ENCODE measurements around the gene RRAS2. TPM values are rescaled to one million over a fixed set of nuclear protein-coding genes. Genes with fewer than 3 reads are reported as not detected.
"Not testable (repeated sequence)": the region's sequence is repeated elsewhere in the genome, so short reads cannot be mapped to it uniquely, and the experiment has no call there.

RRAS2 gene
- polyA plus RNA-seq, 3 donors from 2014 or later, result 66.4 to 96.4 (median 85.9) TPM

DNA sequence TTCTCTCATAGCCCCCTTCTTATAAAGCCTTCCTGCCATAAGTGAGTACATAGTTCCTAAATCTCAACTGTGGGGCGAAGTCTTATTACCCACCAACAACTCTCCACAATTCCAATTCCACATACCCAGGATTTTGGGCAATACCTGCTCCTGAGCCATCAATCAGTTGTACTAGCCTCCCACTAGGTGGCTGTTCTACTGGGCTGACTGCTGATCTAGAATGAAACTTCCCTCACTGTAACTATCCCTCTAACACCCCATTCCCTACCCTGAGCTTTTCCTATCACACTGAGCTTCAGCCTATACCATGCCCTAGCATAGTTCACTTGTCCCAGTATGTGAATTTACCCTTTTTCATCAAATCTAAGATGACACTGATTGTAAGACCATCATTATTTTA lies 52.5 kb downstream of the RRAS2 start:
- DNase-seq, result no peak
- H3K27me3 Mint-ChIP-seq (ENCODE audit: low read depth in 3 of 3), result no peaks in the 10 kb centered on the region
- no peaks in the 10 kb centered on the region for H3K9me3 Mint-ChIP-seq
- no peaks in the 10 kb centered on the region for H3K36me3 Mint-ChIP-seq
- no peak overlapping the region for H3K4me3 Mint-ChIP-seq
- H3K27ac Mint-ChIP-seq, result peak overlapping the region in 2 of 6 donors; percentile 5 to 16
- H3K4me1 Mint-ChIP-seq, result peaks cover 0 to 47% of the 10 kb centered on the region in 2 donors

DNA sequence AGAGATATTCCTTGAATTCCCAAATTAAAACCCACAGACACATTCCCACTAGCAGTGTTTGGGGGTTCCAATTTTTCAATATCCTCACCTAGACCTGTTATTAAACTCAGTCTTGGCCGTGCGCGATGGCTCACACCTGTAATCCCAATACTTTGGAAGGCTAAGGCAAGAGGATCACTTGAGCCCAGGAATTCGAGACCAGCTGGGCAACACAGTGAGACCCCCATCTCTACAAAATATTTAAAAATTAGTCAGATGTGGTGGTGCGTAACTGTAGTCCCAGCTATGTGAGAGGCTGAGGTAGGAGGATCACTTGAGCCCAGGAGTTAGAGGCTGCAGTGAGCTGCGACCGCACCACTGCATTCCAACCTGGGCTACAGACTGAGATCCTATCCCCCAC lies 53.3 kb downstream of the RRAS2 start:
- no peak for DNase-seq
- H3K27me3 Mint-ChIP-seq (ENCODE audit: low read depth in 3 of 3), result no peaks in the 10 kb centered on the region
- no peaks in the 10 kb centered on the region for H3K9me3 Mint-ChIP-seq
- H3K36me3 Mint-ChIP-seq, result no peaks in the 10 kb centered on the region
- peaks cover 0 to 47% of the 10 kb centered on the region in 2 donors for H3K4me1 Mint-ChIP-seq
- H3K4me3 Mint-ChIP-seq, result no peak overlapping the region
- no peak overlapping the region for H3K27ac Mint-ChIP-seq

GRCh38 chr11:14304601-14305000 lies 54.4 kb downstream of the RRAS2 start:
- Mint-ChIP-seq H3K27me3 (ENCODE audit: low read depth in 3 of 3) (no peaks in the 10 kb centered on the region), H3K9me3 (no peaks in the 10 kb centered on the region), H3K27ac (peak overlapping the region in 1 of 6 donors; percentile 36), H3K4me1 (peaks cover 0 to 47% of the 10 kb centered on the region in 2 donors), H3K4me3 (peak overlapping the region in 1 of 5 donors; percentile 35), H3K36me3 (no peaks in the 10 kb centered on the region)
- DNase-seq, result no peak

GRCh38 chr11:14300661-14301304 lies 58.2 kb downstream of the RRAS2 start:
- Mint-ChIP-seq H3K4me3 (no peak overlapping the region), H3K36me3 (no peaks in the 10 kb centered on the region), H3K27ac (no peak overlapping the region), H3K27me3 (ENCODE audit: low read depth in 3 of 3) (no peaks in the 10 kb centered on the region), H3K4me1 (peaks cover 0 to 54% of the 10 kb centered on the region in 2 donors), H3K9me3 (no peaks in the 10 kb centered on the region)
- DNase-seq, result peak; percentile 59 to 69 (median 60)

DNA sequence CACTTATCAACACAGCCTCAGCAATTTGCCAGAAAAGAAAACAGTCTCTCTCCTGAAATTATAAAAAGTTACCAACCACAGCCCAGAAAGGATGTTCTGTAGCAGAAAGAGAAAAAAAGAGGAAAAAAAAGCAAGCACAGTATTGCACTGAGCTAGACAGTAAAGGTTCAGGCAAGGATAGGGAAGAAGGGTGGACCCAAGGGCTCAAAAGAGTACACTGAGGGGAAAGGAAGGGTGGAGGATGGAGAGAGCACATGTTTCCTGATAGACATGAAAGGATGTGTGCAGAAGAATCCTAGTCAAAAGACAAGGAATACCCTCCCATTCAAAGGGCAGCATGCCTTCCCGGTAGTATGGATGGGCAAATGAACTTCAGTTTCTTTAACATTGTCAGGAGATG lies 59.1 kb downstream of the RRAS2 start:
- no peaks in the 10 kb centered on the region for H3K36me3 Mint-ChIP-seq
- H3K9me3 Mint-ChIP-seq, result no peaks in the 10 kb centered on the region
- DNase-seq, result no peak
- H3K27me3 Mint-ChIP-seq (ENCODE audit: low read depth in 3 of 3), result no peaks in the 10 kb centered on the region
- peaks cover 0 to 56% of the 10 kb centered on the region in 2 donors for H3K4me1 Mint-ChIP-seq
- H3K27ac Mint-ChIP-seq, result no peak overlapping the region
- H3K4me3 Mint-ChIP-seq, result no peak overlapping the region

- Mint-ChIP-seq H3K36me3 (peaks cover 10 to 28% (median 18%) of the 10 kb centered on the region in 3 donors), H3K4me1 (peaks cover 25 to 27% of the 10 kb centered on the region in 2 donors)
Observed at GRCh38 chr11:14290422-14290821, 68.6 kb downstream of the RRAS2 start.

GRCh38 chr11:14288189-14288935 lies 70.6 kb downstream of the RRAS2 start:
- Mint-ChIP-seq H3K4me3 (peak overlapping the region; percentile 40 to 82 (median 72)), H3K9me3 (no peaks in the 10 kb centered on the region), H3K4me1 (peaks cover 22 to 27% of the 10 kb centered on the region in 2 donors), H3K36me3 (peaks cover 14 to 19% (median 15%) of the 10 kb centered on the region in 3 donors), H3K27ac (peak overlapping the region; percentile 78 to 95 (median 92)), H3K27me3 (ENCODE audit: low read depth in 3 of 3) (peaks cover 0 to 2% (median 0%) of the 10 kb centered on the region in 3 donors)
- no peak for DNase-seq

More at GRCh38 chr11:14290422-14290821, 68.6 kb downstream of the RRAS2 start:
- Mint-ChIP-seq H3K27me3 (ENCODE audit: low read depth in 3 of 3) (peaks cover 0 to 2% (median 0%) of the 10 kb centered on the region in 3 donors), H3K4me3 (no peak overlapping the region), H3K9me3 (no peaks in the 10 kb centered on the region), H3K27ac (peak overlapping the region in 5 of 6 donors; percentile 35 to 72 (median 53))
- no peak for DNase-seq

DNA sequence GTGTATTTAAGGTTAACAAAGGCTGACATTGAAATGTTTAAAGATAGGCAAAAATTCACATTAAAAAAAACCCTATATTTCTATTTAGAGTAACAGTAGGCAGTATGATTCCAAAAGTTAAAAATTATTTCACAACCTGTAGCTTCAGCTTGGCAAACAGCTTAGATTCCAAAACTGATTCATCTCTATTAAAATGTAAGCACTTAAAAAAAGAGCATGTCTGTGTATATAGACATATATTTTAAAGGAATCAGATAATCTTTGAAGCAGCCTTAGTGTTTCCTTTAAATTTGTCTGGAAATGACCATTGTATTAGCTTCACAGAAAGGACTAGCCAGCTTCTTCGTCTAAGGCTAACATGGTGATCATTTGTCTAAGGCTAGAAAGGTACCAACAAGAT lies 80.1 kb downstream of the RRAS2 start:
- Mint-ChIP-seq H3K36me3 (peaks cover 5 to 35% (median 8%) of the 10 kb centered on the region in 3 donors), H3K4me1 (peaks cover 18 to 34% of the 10 kb centered on the region in 2 donors), H3K27ac (peak overlapping the region in 2 of 6 donors; percentile 4 to 68)
- not testable (repeated sequence) for H3K9me3 Mint-ChIP-seq; H3K27me3 Mint-ChIP-seq (ENCODE audit: low read depth in 3 of 3); DNase-seq; H3K4me3 Mint-ChIP-seq

- no peak overlapping the region for H3K4me3 Mint-ChIP-seq
- peak overlapping the region in 4 of 6 donors; percentile 38 to 71 (median 59) for H3K27ac Mint-ChIP-seq
- H3K27me3 Mint-ChIP-seq (ENCODE audit: low read depth in 3 of 3), result peaks cover 0 to 5% (median 0%) of the 10 kb centered on the region in 3 donors
- peaks cover 41 to 54% of the 10 kb centered on the region in 2 donors for H3K4me1 Mint-ChIP-seq
- no peaks in the 10 kb centered on the region for H3K9me3 Mint-ChIP-seq
- no peak for DNase-seq
- peaks cover 0 to 19% (median 8%) of the 10 kb centered on the region in 3 donors for H3K36me3 Mint-ChIP-seq
Observed at GRCh38 chr11:14275076-14275475, 83.9 kb downstream of the RRAS2 start.

- DNase-seq, result no peak
- Mint-ChIP-seq H3K27me3 (ENCODE audit: low read depth in 3 of 3) (peaks cover 0 to 5% (median 0%) of the 10 kb centered on the region in 3 donors), H3K4me3 (no peak overlapping the region), H3K9me3 (no peaks in the 10 kb centered on the region), H3K36me3 (peaks cover 0 to 15% (median 5%) of the 10 kb centered on the region in 3 donors), H3K27ac (peak overlapping the region in 1 of 6 donors; percentile 21), H3K4me1 (peaks cover 45 to 60% of the 10 kb centered on the region in 2 donors)
Observed at GRCh38 chr11:14273895-14274294, 85.1 kb downstream of the RRAS2 start.

- Mint-ChIP-seq H3K4me3 (peak overlapping the region; percentile 63 to 79 (median 77)), H3K36me3 (peaks cover 3 to 12% (median 12%) of the 10 kb centered on the region in 3 donors)
Observed at GRCh38 chr11:14270690-14271542, 88.1 kb downstream of the RRAS2 start.

GRCh38 chr11:14269692-14270573 lies 89.0 kb downstream of the RRAS2 start:
- Mint-ChIP-seq H3K4me3 (peak overlapping the region in 4 of 5 donors; percentile 63 to 79 (median 76)), H3K36me3 (peaks cover 13 to 20% (median 18%) of the 10 kb centered on the region in 3 donors), H3K4me1 (peaks cover 34 to 46% of the 10 kb centered on the region in 2 donors), H3K27ac (peak overlapping the region in 5 of 6 donors; percentile 7 to 77 (median 40)), H3K9me3 (no peaks in the 10 kb centered on the region), H3K27me3 (ENCODE audit: low read depth in 3 of 3) (peaks cover 0 to 5% (median 1%) of the 10 kb centered on the region in 3 donors)
- no peak for DNase-seq

More at GRCh38 chr11:14270690-14271542, 88.1 kb downstream of the RRAS2 start:
- Mint-ChIP-seq H3K4me1 (peaks cover 42 to 56% of the 10 kb centered on the region in 2 donors), H3K27me3 (ENCODE audit: low read depth in 3 of 3) (peaks cover 0 to 5% (median 1%) of the 10 kb centered on the region in 3 donors), H3K27ac (peak overlapping the region; percentile 61 to 90 (median 74)), H3K9me3 (no peaks in the 10 kb centered on the region)
- DNase-seq, result peak; percentile 40 to 43 (median 41)
